ENCODE results near the gene PTGFR. TPM values are rescaled to one million over a fixed set of nuclear protein-coding genes. Genes with fewer than 3 reads are reported as not detected.

The PTGFR gene
- total RNA-seq, 2 donors from 2014 or later, result 3.5 to 8.7 TPM

DNA sequence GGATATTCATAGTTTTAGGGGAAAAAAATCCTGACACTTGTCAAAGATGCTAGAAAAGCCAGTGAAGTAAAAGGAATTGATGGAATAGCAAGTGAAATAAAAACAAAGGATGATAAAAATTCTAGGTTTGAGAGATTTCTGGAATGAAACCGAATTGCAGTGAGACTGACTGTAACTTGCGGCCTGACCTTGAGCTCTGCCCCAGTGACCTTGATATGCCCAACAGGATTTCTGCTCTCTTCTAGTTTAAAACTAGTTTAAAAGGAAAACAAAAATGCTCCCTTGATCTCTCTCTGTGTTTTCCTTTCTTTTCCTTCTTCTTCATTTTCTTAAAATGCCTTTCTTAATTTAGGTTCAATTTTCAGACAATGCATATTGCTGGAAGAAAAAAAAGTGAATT lies 74.6 kb downstream of the PTGFR start:
- H3K27ac ChIP-seq, result no peak overlapping the region
- H3K27me3 ChIP-seq (replicated peaks; ENCODE audit: insufficient read depth), result no peaks in the 10 kb centered on the region
- ATAC-seq (ENCODE audit: insufficient number of reproducible peaks, low FRiP score, low read depth) (no peak), DNase-seq (ENCODE audit: low spot score) (no peak)
- no peaks in the 10 kb centered on the region for H3K4me1 ChIP-seq (ENCODE audit: control insufficient read depth in 1 of 2, low read depth in 2 of 2)
- no peak overlapping the region for H3K4me3 ChIP-seq
- no peaks in the 10 kb centered on the region for H3K9me3 ChIP-seq
- TF ChIP-seq, protein P1, sequence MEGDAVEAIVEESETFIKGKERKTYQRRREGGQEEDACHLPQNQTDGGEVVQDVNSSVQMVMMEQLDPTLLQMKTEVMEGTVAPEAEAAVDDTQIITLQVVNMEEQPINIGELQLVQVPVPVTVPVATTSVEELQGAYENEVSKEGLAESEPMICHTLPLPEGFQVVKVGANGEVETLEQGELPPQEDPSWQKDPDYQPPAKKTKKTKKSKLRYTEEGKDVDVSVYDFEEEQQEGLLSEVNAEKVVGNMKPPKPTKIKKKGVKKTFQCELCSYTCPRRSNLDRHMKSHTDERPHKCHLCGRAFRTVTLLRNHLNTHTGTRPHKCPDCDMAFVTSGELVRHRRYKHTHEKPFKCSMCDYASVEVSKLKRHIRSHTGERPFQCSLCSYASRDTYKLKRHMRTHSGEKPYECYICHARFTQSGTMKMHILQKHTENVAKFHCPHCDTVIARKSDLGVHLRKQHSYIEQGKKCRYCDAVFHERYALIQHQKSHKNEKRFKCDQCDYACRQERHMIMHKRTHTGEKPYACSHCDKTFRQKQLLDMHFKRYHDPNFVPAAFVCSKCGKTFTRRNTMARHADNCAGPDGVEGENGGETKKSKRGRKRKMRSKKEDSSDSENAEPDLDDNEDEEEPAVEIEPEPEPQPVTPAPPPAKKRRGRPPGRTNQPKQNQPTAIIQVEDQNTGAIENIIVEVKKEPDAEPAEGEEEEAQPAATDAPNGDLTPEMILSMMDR (IDR thresholded peaks at IDR 0.05), result no peak
- no peaks in the 10 kb centered on the region for H3K36me3 ChIP-seq

DNA sequence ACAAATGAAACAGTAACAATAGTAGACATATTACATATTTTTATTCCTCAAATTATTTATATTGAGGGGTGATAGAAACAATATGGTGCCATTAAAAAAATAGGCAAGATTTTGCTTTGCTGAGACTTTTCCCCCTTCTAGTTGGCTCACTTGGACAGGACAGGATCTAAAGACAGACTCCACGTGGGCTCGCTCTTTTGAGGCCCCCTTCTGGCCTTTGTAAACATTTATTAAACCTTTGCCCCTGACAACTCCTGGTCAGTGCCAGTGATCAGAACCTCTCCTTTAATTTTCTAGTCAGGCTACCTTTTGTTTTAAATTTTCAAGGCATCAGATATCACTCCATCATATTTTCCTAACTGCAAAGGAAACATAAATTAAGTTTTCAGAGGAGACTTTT lies 79.8 kb downstream of the PTGFR start:
- Histone ChIP-seq H3K27me3 (replicated peaks; ENCODE audit: insufficient read depth) (no peaks in the 10 kb centered on the region), H3K9me3 (no peaks in the 10 kb centered on the region), H3K36me3 (no peaks in the 10 kb centered on the region), H3K4me1 (ENCODE audit: control insufficient read depth in 1 of 2, low read depth in 2 of 2) (no peaks in the 10 kb centered on the region), H3K27ac (no peak overlapping the region), H3K4me3 (no peak overlapping the region)
- TF ChIP-seq, protein P1 (IDR thresholded peaks at IDR 0.05), result no peak
- ATAC-seq (ENCODE audit: insufficient number of reproducible peaks, low FRiP score, low read depth), result no peak
- DNase-seq (ENCODE audit: low spot score), result no peak

DNA sequence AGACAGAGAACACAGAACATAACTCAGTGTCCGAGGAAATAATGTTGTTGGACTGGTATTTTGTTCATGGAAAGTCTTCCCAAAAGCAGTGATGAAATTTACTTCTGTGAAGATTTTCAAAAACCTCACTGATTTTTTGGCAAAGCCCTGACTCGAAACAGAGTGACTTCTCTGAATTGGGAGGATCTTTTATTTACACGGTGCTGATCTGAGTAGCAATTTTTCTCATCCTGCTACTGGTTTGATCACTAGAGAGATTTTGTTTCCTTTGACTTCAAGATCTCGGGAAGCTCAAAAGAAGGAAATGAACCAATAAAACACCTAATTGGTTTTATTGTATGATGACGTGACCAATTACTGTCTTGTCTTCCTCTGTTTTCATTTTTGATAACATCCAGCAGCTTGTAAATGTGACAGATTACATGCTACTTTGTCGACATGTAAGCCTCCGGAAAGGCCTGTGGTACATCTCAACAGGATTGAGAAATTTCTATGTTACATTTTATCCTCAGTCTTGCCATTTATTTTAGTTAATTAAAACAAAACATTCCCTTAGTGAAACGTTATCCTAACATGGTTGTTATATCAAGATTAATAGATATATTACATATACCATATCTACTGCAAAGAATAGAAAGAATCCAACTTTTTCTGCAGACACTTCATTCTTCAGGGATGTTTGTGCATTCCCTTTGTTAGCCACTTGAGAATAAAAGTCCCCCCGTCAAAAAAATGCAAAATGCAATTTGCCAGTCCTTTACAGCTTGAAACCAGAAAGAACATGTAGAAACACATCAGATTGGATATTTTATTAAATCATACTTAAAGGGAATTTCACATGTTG lies 86.7 kb downstream of the PTGFR start:
- TF ChIP-seq, protein P1 (IDR thresholded peaks at IDR 0.05), result no peak
- no peaks in the 10 kb centered on the region for H3K9me3 ChIP-seq
- H3K36me3 ChIP-seq, result no peaks in the 10 kb centered on the region
- H3K27me3 ChIP-seq (replicated peaks; ENCODE audit: insufficient read depth), result no peaks in the 10 kb centered on the region
- no peak overlapping the region for H3K4me3 ChIP-seq
- no peaks in the 10 kb centered on the region for H3K4me1 ChIP-seq (ENCODE audit: control insufficient read depth in 1 of 2, low read depth in 2 of 2)
- ATAC-seq (ENCODE audit: insufficient number of reproducible peaks, low FRiP score, low read depth) (no peak), DNase-seq (ENCODE audit: low spot score) (no peak)
- no peak overlapping the region for H3K27ac ChIP-seq

DNA sequence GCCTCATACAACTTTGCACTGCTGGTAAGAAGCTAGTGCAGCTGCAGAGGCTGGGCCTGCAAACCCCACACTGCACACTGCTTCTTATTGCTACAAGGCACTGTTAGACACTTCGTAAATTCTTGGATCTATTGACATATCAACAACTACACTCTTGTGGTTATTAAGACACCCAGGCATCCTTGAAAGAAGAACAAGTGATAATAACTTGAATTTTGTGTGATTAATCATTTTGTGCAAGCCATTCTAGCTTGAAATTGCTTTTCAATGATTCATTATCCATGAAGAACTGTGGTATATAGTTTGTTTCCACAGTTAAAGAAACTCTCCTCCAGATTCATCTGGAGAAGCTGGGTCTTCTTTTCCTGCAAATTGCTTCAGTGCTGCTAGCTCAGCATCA lies 95.8 kb downstream of the PTGFR start:
- DNase-seq (ENCODE audit: low spot score) (no peak), ATAC-seq (ENCODE audit: insufficient number of reproducible peaks, low FRiP score, low read depth) (no peak)
- Histone ChIP-seq H3K36me3 (no peaks in the 10 kb centered on the region), H3K9me3 (no peaks in the 10 kb centered on the region), H3K4me3 (no peak overlapping the region), H3K4me1 (ENCODE audit: control insufficient read depth in 1 of 2, low read depth in 2 of 2) (no peaks in the 10 kb centered on the region), H3K27ac (no peak overlapping the region), H3K27me3 (replicated peaks; ENCODE audit: insufficient read depth) (no peaks in the 10 kb centered on the region)
- TF ChIP-seq, protein P1 (IDR thresholded peaks at IDR 0.05), result no peak

DNA sequence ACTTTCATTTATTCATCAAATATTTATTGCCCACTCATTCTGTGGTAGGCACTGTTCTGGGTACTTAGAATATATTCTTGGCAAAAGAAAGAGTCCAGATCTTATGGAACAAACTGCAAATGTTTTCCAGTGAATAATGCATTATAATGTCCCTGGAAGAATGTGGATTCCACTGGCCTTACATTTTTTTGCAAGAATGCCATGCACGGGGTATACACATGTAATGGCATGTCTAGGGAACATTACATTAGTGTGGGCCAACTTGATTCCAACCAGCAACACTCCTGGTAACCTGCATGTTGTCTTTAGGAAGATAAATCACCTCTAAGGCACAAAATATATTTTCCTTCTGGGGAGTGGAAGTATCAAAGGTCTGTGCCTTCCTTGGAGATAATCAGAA lies 96.4 kb downstream of the PTGFR start:
- Histone ChIP-seq H3K27ac (no peak overlapping the region), H3K27me3 (replicated peaks; ENCODE audit: insufficient read depth) (no peaks in the 10 kb centered on the region), H3K9me3 (no peaks in the 10 kb centered on the region), H3K4me3 (no peak overlapping the region), H3K4me1 (ENCODE audit: control insufficient read depth in 1 of 2, low read depth in 2 of 2) (no peaks in the 10 kb centered on the region), H3K36me3 (no peaks in the 10 kb centered on the region)
- ATAC-seq (ENCODE audit: insufficient number of reproducible peaks, low FRiP score, low read depth) (no peak), DNase-seq (ENCODE audit: low spot score) (no peak)
- TF ChIP-seq, protein P1 (IDR thresholded peaks at IDR 0.05), result no peak

Other genes with a start within 250 kb of the PTGFR start
- gene IFI44L, start 129.5 kb downstream of the PTGFR start, total RNA-seq, result 10 to 100 TPM; 17.3 to 18.7 TPM
- 10 to 100 TPM; 34.9 to 43.5 TPM for gene IFI44, start 158.9 kb downstream of the PTGFR start, total RNA-seq